GM21717 (cell line): ENCODE data around the gene MEGF11.

ENCODE experiments used
- ATAC-seq: cut with Tn5 transposase; IDR thresholded peaks from one replicate; pipeline ENCODE4 v1.9.1; 2021; ENCODE audit warnings: mild to moderate bottlenecking, moderate library complexity; ENCODE audit not compliant: unreplicated experiment

Gene MEGF11

DNA sequence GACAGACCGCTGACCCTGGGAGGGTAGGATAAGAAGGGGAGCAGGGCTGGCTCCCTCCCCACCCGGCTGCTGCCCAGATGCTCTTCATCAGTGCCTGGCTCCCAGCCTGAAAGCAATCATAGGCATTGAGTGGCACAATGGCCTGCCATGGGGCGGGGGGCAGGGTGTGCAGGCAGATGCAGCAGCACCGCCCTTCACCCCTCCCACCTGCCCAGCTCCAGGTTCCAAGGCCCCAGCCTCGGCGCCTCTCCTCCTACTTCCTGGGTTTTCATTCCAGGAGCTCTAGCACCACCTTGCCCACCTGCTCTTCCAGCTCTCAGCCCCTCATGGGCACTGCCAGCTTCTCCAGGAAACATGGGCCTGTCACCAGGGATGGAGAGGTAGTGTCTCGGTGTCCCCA is 101.7 kb downstream of the MEGF11 start:
- no peak for ATAC-seq

DNA sequence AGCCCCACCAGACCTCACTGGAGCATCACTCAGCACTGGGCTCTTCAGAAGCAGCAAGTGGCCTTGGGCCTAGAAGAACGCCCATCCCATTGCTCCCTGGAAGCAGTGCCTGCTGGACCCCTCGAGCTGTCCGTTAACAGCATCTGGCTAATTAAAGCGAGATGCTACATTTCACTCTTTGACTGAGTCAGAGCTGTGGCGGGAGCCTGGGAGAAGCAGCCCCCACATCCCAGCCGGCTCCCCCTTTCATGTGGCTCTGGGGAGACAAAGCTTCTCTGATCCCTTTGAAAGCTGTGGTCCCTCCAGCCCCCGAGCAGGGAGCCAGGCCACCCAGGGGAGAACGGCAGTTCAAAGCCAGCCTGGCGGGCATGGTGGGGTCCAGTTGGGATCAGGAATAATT is 103.7 kb downstream of the MEGF11 start:
- ATAC-seq, result no peak

DNA sequence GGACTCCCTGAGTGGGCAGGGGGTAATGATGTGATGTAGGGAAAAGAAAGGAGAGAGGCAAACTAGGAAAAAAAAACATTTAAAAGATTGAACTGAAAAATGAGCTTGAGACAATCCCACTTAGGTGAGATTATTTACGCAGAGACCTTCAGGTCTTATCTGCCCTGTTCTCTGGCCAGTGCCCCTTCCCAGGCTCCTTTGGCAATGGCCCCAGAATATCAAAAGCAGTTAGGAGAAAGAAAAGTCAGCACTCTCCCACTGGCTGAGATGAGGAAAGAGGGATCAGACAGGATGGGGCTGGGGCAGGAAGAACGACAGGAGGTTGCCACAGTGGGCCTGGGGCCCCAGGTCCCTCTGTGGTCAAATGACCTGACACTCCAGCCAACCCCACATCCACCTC is 105.4 kb downstream of the MEGF11 start:
- ATAC-seq, result no peak

DNA sequence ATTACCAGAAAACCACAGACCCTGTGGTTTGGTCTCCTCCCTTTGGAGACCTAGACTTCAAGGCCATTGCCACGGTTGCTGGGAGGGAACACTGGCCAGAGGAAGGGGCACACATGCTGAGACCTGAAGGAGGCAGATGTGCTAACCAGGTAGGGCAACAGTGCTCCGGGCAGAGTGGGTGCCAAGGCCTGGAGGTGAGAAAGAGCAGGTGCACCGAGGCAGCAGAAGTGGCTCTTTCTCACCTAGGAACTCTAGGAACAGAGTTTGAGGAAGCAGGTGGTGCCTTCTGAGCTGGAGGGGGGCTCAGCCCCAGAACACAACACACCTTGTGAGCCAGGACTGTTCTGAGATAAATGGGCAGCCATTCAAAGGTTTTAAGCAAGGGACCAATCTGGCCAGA is 106.1 kb downstream of the MEGF11 start:
- no peak for ATAC-seq

DNA sequence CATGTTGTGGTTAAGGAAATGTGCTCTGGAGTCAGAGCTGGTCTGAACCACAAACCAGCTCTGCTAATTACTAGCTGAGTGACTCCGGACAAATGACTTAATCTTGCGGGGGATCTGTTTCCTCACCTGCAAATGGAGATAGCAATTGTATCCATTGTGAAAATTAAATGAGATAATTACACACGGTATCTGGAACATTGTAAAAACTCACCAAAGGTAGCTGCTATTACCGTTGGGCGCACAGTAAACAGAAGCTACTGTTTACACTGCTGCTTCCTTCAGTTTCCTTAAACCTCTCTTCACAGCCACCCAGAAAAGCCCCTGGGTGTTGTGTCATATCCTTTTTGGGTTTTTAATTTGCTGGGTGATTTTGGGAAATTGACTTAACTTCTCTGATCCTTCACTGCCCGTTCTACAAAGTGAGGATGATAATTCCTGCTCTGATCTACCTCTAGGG is 107.8 kb downstream of the MEGF11 start:
- no peak for ATAC-seq

DNA sequence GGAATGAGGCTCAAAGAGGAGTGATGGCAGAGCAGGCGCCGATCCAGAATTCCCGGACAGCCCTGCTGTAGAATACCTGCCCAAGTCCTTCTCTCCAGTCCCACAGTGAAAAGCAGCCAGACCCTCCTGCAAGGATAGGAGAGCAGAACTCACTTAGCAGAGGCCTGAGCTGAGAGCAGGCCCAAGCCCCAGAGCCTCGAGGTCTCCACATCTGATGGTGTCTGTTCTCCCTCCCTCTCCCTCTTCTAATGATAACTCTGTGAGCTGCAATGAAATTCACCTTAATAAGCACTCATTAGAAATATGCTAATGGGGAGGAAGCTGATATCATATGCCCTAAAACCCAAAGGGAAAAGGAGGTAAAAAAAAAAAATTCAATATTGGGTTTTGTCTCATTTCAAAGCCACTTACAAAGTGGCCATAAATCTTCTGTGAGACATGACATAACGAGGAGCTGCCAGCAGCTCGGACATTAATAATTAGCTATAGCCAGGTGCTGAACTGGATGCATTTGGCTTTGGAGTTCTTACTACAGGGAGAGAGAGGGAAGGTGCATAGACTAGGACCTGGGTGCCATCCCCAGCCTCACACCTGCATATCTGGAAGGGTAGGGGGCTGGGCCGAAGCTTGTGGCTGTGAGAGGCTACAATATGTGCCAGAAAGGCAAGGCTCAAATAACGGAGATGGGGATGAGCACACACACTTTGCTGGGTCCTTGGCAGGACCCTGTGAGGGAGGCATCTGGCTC is 108.4 kb downstream of the MEGF11 start:
- ATAC-seq, result no peak

DNA sequence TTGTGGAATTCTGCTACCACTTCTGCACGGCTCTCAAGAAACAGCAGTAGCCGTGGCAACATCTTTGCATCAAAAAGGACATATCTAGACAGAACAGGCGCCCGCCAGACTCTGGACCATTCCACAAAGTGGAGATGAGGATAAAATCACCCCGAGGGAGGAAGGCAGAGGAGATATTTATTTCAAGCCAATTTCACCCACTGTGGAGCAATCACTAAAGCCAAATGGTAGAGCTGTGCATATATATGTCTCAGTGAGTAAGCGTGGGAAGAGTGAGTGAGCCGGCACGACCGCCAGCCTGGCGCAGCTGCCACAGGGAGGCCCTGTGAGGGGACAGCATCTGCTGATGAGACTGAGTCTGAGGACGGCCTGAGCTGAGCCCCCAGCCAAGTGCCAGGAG is 111.3 kb downstream of the MEGF11 start:
- no peak for ATAC-seq

DNA sequence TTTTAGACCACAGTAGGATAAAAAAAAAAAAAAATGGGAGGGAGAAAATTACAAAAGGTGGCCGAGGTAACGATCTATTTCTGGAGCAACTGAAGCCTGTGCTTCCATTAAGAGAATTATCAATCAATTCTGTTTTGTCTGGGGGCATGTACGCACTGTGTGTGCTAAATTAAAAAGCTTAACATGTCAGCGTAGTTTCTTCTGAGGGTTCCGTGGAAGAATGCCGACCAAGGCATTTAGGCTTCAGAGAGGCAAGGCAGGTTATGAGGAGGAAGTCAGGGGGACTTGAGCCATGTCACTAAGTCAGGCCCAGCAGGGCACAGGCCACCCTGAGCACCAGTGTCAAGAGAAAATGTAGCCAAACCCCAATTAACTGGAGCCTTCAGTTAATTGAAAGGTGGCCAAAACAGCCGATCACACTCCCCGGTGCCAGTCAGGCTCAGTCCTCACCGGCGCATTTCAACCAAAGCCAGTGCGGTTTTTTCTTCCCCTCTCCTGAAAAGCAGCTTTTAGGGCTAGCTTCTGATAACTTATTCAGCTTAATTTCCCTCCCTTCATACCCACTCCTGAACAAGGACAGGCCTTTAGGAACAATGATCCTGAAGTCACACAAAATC is 113.9 kb downstream of the MEGF11 start:
- ATAC-seq, result no peak

DNA sequence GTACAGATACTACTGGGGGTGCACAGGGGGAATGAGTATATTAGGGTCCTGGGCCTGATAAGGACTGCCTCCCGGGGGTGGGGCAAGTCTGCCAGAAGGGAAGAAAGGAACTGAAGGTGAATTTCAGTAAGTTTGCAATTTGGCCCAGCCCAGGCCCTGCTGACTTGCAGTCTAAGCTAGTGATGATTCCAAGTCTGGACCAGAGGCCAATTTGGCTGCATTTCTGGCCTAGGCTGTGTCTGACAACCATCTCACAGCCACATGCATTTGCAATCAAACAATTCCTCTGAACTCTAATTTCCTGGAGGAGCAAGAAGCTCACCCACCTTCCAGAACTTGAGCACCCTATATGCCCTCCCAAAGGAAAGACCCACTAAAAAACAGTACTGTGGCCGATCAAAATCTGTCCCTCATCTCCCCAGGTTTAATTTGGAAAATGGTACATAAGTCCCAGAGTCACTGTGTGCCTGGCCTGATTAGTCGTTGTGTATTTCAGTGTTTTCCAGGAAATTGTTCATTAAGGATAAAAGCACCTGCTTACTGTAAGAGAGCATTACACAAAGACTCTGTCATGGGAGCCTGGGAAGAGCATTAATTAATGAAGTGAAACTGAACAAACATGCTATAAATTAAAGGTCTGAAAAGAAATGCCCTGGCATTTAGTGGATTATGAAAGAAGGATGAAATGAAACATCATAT is 114.5 kb downstream of the MEGF11 start:
- no peak for ATAC-seq

DNA sequence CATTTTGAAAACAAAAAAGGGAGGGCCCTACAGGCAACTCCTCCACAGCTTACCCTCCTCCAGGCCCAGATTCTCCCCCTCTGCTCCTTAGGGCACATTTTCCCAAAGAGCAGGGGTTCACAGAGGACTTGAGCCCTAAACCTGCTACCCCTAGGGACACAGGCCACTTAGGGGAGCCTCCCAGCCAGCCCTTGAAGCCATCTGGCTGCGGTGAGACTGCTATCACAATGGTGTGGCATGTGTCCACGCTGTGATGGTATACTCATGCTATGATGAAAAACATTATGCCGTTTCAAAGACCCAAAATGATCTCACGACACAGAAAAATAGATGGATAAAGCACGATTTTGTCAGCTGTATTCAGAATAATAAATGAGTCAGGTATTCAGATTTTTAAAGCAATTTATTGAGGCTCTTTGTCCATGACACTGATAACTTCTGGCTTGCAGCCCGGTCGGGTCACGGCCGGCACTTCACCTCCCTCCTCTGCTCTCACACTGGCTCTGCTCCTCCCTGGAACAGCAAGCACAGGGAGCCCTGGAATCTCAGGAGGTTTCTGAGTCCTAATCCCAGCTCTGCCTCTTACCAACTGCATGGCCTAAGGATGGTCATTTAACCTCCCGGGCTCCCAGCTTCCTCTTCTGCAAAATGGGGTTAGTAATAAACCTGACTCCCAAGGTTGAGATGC is 115.3 kb downstream of the MEGF11 start:
- ATAC-seq, result no peak

DNA sequence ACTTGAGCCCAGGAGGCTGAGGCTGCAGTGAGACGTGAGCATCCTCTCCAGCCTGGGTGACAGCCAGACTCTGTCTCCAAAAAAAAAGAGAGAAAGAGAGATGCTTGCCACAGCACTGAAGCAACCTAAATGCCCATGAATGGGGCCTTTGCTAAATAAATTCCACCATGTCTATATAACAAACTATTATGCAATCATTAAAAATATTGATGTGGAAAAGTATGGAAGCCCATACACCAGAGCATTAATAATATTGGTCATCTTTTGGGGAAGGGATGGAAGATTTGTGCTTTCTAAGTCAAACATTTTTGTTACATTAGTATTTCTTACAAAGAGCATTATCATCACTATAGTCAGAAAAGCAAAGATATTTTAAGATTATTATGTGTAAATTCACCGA is 116.6 kb downstream of the MEGF11 start:
- ATAC-seq, result no peak

DNA sequence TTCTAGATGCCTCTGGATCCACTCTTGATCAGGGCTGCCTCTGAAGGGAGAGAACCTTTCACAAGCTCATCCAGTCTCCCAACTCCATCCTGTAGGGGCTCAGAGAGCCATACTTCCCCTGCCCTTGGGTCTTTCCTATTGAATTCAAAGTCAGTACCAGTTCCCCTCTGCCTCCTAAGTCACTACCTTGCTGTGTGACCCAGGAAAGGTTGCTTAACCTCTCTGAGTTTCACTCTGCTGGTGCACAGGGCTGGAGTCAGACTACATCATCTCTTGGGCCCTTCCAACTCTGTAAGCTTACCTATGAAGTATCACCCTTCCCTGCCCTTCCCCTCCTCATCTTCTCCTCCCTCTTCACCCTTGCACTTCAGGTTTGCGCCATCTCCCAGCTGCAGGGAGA is 117.9 kb downstream of the MEGF11 start:
- ATAC-seq, result no peak

DNA sequence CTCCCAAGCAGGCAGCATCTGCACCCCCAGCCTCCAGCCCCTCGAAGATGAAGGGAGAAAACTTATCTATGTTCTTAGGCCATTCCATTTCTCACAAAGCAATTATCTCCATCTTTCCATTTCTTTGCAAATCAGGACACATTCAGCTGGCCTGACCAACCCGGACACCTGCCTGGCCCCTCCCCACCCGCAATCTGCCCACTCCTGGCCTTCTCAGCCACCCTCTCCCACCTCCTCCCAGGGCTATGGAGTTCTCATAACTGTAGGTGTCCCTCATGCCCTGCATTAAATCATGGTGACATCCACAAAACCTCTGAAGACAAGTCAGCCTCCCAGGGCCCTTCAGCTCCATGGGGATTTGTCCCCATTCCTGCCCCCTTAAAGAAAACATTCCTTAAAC is 119.3 kb downstream of the MEGF11 start:
- no peak for ATAC-seq

DNA sequence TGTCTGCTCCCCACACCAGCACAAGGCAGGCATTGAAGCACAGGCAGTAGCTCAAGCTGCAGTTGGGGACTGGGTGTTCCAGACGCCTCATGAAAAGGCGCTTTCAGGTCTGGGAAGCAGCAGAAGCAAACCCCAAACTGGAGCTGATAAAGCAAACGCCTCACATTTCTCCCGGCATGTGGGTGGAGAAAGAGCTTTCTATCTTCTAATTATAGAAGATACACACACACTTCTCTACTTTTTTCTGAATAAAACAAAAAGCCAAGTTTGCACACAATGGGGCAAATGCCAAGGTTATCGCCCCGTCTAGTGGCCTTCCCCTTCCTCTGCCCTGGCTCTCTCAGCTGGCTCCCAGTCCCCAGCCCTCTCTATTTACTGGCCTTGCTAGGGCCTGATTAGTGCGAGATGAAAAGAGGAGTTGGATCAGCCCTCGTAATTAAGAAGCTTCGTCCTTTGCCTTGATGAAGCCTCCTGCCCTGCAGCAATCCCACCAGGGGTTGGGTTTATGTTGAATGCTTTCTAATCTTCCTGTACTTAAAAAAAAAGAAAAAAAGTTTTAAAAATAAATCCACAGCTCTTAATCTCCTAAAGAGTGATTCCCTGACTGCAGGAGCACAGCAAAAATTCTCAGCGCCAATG is 120.2 kb downstream of the MEGF11 start:
- no peak for ATAC-seq

DNA sequence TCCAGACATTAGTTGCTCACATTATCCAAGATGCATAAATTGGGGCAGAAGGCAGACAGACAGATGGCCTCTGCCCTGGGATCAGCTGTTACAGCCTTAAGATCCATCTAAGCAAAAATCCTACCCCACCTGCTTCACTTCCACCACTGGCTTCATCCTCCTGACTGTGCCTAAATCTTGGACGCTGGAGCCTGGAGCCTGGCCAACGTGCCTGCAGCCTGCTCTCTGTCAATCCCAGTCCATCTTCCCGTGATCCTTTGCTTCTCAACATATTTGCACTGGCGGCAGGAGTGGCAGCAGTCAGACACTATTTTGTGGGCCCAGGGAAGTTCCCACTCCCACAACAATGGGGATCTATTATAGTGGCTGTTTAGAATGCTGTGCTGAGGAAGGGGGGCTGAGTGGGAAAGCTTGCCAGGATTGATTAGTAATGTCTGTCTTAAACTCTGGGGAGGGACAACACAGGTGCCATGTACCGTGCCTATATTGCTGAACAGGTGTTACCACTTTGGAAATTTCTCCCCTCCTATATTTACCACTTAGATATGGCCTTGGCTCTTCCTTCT is 121.2 kb downstream of the MEGF11 start:
- ATAC-seq, result no peak

DNA sequence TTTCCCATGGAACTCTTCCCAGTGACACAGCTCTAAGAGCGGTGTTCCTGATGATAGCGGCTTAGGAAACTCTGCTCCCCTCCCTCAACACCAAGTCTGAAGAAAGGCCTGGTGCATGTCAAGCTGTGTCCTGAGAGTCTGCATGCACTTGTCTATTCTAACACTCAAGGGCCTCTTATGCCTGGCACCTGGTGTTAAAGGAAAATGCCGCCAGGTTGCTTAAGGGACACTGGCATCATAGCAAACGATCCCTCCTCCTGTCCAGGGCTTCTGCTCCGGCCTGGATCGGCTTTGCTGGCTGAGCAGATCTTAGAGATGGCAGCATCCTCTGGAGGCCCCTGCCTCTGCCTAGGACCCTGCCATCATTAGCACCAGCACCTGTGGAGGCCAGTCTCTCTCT is 121.7 kb downstream of the MEGF11 start:
- no peak for ATAC-seq

DNA sequence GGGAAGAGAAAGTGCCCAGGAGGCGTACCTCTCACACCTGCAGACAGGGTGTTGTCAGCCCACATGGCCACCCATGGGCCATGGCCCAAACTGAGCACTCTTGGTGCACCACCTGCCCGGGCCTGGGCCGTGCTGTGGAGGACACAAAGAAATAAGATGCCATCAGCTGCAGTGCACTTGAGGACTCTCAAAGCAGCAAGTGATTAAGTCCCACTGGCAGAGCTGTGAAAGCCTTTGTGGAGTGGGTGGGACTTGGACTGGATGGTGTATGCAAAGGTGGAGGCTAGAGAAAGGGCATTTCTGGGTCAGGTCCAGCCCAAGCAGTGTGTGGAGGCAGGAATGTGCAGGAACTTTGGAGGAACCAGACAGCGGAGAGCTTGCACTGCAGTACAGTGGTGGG is 122.3 kb downstream of the MEGF11 start:
- no peak for ATAC-seq

DNA sequence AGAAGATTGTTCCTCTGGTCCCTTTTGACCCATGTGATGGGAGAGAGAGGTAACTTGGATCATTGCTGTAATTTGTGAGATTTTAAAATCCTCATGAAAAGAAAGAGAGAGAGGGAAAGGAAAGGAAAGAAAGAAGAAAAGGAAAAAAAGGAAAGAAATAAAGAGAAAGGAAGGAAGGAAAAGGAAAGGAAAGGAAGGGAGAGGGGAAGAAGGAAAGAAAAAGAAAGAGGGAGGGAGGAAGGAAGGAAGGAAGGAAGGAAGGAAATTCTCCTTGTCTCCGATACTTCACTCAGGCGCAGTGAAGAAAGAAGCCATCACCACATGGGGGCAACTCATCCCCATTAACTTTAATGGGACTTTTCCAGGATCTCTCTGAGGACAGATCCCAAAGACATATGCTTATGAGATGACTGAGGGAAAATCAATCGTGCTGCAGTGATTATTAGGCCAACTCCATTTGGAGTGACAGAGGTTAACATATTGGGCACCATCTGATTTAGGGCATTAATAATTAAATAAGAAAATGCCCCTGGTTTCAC is 123.0 kb downstream of the MEGF11 start:
- no peak for ATAC-seq

DNA sequence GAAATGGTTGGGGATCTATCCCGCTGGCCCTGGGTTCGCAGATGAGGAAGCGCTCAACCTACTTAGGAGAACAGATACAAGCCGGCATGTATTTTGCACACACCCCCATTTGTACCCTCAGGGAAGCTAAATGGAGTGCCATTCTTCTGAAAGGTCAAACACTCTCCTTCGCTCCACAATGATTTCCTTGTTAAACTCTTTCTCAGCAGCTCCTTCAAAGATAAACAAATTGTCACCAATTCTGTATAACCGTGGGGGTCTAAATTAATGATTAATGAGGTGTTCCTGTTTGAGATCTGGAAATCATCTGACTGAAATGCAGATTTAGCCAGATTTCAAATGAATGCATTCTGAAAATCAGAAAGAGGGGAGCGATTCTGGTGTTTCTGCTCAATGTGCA is 124.0 kb downstream of the MEGF11 start:
- ATAC-seq, result no peak

DNA sequence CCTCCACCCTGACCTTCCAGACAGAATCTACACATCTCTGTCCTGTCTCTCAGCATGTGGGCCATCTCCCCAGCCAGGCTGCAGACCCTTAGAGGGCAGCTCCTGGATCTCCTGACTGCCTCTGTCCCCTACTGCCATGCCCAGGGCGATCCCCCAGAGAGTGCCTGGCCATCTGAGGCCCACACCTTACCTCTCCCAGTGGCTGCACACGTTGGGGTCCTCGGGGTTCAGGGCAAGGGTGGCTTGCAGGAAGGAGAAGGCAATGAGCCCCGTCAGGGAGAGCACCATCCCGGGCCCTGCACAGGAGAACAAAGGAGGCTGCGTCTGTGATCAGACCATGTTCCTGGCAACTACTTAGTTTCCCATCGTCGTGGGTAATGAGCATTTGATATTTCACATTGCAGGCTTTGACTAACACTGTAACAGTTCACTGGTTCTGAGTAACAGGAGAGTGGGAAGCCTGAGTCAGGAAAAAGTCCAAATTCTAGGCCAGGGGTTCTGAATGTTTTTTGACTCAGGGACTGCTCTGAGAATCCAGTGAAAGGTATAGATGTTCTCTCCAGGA is 125.4 kb downstream of the MEGF11 start:
- ATAC-seq, result no peak
